GM21723 (cell line): Measurements from ENCODE around the gene MRPS22.
A peak's percentile ranks its signal among the peaks of the same experiment; 100 is the strongest.
"Not testable (repeated sequence)": the region's sequence is repeated elsewhere in the genome, so short reads cannot be mapped to it uniquely, and the experiment has no call there.

ENCODE experiments used
- ATAC-seq: cut with Tn5 transposase; IDR thresholded peaks from one replicate; pipeline ENCODE4 v1.9.1; 2021; ENCODE audit warnings: mild to moderate bottlenecking, moderate library complexity; ENCODE audit not compliant: unreplicated experiment

The MRPS22 gene

DNA sequence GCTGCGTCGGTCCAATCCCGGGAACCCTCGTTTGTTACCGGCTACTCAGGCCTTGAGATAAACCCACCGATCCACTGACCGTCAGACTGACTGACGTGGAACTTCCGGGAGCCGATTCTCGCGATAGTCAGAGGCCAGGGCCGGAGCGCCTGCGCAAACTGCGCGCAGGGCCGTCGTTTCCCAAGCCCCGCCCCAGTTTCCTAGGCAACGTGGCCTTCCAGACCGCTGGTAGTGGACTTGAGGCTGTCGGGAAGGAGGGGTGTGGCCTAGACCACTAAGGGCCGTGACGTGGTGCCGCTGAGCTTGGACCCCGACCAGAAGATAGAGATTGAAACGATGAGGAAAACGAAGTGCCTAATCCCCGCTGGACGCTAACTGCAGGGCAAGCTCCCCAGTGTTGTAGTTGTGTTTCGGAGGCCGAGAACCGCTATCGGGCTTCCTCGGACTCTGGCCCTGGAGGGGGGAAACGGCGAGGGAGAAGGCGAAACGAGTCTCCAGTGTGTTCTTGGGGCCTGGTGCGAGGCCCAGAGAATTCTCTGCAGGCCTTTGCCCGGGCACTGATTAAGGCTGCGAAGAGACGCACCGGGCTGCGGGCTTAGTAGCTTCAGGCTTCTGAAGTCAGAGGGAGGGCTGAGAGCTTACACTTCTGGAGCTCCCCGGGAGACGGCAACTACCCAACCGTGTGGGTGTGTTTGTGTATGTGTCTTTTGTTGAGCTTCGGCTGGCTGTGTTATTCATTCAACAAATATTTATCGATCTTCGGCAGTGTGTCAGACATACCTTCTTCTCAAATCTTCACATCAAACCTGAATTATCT is 45.9 kb downstream of the MRPS22 start, which contains the start of gene COPB2:
TSS of gene COPB2 (minus strand) at position 96 of the 817 bp plus-strand sequence. CDS start 97 bp downstream, outside the sequence.
- ATAC-seq, result peak; percentile 98

DNA sequence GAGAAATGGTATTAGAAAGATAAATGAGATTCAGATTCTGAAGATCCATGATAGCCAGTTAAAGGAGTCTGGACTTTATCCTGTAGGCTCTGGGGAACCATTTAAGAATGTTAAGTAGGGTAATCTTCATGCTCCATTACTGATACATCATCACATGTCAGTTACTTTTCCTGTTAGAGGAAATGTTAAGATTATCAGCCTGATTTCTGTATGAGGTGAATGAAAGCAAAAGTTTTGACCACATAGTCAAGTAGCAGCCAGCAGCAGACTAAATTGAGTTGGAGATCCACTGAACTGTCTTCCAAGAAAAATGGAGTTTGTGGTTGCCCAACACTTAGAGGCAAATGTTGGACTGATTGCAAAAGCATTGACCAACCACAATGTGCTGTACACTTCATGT is 50.3 kb downstream of the MRPS22 start:
- no peak for ATAC-seq

DNA sequence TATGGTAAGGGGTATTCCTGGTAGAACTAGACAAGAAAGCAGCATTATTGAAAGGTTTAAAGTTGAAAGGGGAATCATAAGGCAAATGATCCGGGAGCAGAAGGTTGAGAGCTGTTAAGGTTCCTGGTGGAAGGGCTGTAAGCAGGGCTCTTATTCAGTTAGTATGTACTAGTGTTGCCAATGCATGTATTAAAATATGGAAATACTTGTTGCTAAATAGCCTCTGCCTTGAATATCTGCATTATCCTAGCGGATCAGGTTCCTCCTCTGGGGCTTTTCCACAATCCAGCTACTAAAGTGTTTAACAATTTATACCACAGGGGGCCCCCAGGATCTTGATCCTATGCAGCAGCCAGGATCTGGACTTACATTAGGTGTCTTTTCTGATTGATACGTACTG is 52.9 kb downstream of the MRPS22 start:
- ATAC-seq, result no peak

DNA sequence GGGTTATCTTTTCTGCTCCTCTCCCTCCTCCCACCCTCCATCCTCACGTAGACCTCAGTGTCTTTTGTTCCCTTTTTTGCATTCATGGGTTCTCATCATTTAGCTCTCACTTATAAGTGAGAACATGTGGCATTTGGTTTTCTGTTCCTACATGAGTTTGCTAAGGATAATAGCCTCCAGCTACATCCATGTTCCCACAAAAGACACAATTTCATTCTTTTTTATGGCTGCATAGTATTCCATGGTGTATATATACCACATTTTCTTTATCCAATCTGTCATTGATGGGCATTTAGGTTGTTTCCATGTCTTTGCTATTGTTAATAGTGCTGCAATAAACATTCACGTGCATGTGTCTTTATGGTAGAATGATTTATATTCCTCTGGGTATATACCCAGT is 57.3 kb downstream of the MRPS22 start:
- not testable (repeated sequence) for ATAC-seq
